Measurements from ENCODE around the gene AKR1C4. TPM values are rescaled to one million over a fixed set of nuclear protein-coding genes. Genes with fewer than 3 reads are reported as not detected.

AKR1C4 gene
- total and polyA plus RNA-seq, 2 of the 8 experiments (the other 6 are each of a cell fraction or from before 2014, with no cell fraction given), result not detected

DNA sequence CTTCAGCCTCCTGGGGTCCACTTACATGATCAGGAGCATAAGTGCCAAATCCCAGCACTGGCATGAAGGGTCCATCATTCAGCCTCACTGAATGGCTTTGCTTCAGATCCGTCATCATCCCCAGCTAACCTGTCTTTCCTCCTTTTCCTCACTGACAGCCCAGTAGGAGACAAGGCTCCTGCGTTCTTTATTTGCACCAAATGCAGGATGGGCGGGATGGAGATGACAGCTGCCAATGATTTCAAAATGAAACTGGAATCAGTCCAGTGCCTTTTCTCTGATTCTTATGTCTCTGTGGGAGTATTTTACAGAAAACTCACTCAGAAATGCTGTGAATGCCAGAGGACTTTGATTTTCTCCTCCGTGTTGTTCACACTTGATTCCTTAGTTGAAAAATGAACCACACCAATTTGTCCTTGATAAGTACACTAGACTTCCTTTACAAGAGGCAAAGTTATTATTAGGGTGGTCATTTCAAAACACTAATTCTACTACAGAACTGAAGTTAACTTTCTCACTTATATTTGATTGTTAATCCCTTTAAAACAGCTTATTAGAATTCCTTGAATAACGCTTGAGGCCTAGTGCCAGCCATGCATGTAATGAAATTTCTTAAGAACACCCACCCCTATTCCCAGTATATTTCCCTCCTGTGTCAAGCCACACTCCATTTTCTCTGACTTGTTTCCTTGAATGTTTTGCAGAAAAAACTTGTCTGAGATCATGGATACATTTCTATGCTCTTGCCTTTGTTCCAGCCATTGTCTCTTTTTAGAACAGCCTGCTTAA lies 11.5 kb upstream of the AKR1C4 start, which contains the start of gene AKR1C8 (continued):
- TF ChIP-seq SP2 (IDR thresholded peaks at IDR 0.05; ENCODE audit: low read length) (no peak), ASH2L (IDR thresholded peaks at IDR 0.05; ENCODE audit: low read length) (no peak), RNF2 (IDR thresholded peaks at IDR 0.05; ENCODE audit: borderline replicate concordance, low read depth, low read length, missing control alignments, poor library complexity, severe bottlenecking) (no peak), SAP30 (IDR thresholded peaks at IDR 0.05; ENCODE audit: insufficient read depth, insufficient replicate concordance, low read length) (no peak), GTF2F1 (IDR thresholded peaks at IDR 0.05; ENCODE audit: borderline replicate concordance, low read depth, low read length) (no peak)

Data from H1 (cell line).